ENCODE measurements around the gene DEFB116.
"Not testable (repeated sequence)": the region's sequence is repeated elsewhere in the genome, so short reads cannot be mapped to it uniquely, and the experiment has no call there.

DEFB116 gene

GRCh38 chr20:31308535-31309162 lies at the start of gene DEFB116:
TSS of gene DEFB116 (minus strand) at chr20:31308585. CDS start at chr20:31308585, 0 bp downstream.
- no peak for FAIRE-seq

- FAIRE-seq, result no peak
Measured at GRCh38 chr20:31355981-31356380, 47.6 kb upstream of the DEFB116 start.

- no peak for FAIRE-seq
Measured at GRCh38 chr20:31341470-31341869, 33.1 kb upstream of the DEFB116 start.

- FAIRE-seq, result no peak
Measured at GRCh38 chr20:31330893-31331292, 22.5 kb upstream of the DEFB116 start.

GRCh38 chr20:31322504-31322903 lies 14.1 kb upstream of the DEFB116 start:
- FAIRE-seq, result no peak

- not testable (repeated sequence) for FAIRE-seq
Measured at GRCh38 chr20:31284964-31285363, 23.4 kb downstream of the DEFB116 start.

GRCh38 chr20:31278178-31278577 lies 30.2 kb downstream of the DEFB116 start:
- FAIRE-seq, result no peak

GRCh38 chr20:31274441-31274840 lies 33.9 kb downstream of the DEFB116 start:
- no peak for FAIRE-seq

GRCh38 chr20:31260326-31260932 lies 48.0 kb downstream of the DEFB116 start:
- FAIRE-seq, result no peak

GRCh38 chr20:31257364-31257763 lies 51.0 kb downstream of the DEFB116 start, which contains the start of gene DEFB115:
TSS of gene DEFB115 (plus strand) at chr20:31257664. CDS start at chr20:31257664, 0 bp downstream.
- no peak for FAIRE-seq

- FAIRE-seq, result no peak
Measured at GRCh38 chr20:31256959-31257358, 51.4 kb downstream of the DEFB116 start.
